ENCODE data around the gene KLHDC7B. TPM values are rescaled to one million over a fixed set of nuclear protein-coding genes. Genes with fewer than 3 reads are reported as not detected.

Gene KLHDC7B
- total and polyA plus RNA-seq, 2 of the 13 experiments (the other 11 are each of a cell fraction or from before 2014, with no cell fraction given): 0.11 TPM; not detected in 1

DNA sequence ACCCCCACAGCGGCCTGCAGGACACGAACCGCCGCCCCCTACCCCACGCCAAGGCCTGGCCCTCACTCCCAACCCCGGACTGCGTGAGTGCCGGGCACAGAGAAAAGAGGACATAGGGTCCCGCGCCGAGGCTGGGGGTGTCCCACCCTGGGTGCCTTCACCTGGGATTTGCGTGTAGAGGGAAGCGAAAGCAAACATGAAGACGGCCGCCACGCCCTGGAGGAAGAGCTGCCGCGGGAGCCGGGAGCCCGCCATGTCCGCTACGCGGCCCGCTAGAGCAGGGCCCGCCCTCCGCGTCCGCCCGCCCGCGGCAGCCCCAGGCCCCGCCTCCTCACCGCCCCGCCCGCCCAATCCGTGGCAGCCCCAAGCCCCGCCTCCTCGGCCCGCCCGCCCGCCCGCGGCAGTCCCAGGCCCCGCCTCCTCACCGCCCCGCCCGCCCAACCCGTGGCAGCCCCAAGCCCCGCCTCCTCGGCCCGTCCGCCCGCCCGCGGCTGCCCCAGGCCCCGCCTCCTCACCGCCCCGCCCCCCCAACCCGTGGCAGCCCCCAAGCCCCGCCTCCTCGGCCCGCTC lies 38.2 kb upstream of the KLHDC7B start, which contains the start of gene LMF2 (continued):
- TF ChIP-seq, protein P1, sequence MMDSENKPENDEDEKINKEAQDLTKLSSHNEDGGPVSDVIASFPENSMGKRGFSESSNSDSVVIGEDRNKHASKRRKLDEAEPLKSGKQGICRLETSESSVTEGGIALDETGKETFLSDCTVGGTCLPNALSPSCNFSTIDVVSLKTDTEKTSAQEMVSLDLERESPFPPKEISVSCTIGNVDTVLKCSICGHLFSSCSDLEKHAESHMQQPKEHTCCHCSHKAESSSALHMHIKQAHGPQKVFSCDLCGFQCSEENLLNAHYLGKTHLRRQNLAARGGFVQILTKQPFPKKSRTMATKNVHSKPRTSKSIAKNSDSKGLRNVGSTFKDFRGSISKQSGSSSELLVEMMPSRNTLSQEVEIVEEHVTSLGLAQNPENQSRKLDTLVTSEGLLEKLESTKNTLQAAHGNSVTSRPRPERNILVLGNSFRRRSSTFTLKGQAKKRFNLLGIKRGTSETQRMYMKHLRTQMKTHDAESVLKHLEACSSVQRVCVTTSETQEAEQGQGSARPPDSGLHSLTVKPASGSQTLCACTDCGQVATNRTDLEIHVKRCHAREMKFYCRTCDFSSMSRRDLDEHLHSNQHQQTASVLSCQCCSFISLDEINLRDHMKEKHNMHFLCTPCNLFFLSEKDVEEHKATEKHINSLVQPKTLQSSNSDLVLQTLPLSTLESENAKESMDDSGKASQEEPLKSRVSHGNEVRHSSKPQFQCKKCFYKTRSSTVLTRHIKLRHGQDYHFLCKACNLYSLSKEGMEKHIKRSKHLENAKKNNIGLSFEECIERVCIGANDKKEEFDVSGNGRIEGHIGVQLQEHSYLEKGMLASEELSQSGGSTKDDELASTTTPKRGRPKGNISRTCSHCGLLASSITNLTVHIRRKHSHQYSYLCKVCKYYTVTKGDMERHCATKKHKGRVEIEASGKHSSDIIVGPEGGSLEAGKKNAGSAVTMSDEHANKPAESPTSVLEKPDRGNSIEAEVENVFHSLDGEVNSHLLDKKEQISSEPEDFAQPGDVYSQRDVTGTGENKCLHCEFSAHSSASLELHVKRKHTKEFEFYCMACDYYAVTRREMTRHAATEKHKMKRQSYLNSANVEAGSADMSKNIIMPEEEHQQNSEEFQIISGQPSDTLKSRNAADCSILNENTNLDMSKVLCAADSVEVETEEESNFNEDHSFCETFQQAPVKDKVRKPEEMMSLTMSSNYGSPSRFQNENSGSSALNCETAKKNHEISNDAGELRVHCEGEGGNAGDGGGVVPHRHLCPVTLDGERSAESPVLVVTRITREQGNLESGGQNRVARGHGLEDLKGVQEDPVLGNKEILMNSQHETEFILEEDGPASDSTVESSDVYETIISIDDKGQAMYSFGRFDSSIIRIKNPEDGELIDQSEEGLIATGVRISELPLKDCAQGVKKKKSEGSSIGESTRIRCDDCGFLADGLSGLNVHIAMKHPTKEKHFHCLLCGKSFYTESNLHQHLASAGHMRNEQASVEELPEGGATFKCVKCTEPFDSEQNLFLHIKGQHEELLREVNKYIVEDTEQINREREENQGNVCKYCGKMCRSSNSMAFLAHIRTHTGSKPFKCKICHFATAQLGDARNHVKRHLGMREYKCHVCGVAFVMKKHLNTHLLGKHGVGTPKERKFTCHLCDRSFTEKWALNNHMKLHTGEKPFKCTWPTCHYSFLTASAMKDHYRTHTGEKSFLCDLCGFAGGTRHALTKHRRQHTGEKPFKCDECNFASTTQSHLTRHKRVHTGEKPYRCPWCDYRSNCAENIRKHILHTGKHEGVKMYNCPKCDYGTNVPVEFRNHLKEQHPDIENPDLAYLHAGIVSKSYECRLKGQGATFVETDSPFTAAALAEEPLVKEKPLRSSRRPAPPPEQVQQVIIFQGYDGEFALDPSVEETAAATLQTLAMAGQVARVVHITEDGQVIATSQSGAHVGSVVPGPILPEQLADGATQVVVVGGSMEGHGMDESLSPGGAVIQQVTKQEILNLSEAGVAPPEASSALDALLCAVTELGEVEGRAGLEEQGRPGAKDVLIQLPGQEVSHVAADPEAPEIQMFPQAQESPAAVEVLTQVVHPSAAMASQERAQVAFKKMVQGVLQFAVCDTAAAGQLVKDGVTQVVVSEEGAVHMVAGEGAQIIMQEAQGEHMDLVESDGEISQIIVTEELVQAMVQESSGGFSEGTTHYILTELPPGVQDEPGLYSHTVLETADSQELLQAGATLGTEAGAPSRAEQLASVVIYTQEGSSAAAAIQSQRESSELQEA (CRISPR knock-in tag; IDR thresholded peaks at IDR 0.05; ENCODE audit: not compliant biosample characterization): no peak
- TF ChIP-seq, protein P2, sequence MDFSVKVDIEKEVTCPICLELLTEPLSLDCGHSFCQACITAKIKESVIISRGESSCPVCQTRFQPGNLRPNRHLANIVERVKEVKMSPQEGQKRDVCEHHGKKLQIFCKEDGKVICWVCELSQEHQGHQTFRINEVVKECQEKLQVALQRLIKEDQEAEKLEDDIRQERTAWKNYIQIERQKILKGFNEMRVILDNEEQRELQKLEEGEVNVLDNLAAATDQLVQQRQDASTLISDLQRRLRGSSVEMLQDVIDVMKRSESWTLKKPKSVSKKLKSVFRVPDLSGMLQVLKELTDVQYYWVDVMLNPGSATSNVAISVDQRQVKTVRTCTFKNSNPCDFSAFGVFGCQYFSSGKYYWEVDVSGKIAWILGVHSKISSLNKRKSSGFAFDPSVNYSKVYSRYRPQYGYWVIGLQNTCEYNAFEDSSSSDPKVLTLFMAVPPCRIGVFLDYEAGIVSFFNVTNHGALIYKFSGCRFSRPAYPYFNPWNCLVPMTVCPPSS (IDR thresholded peaks at IDR 0.05): no peak
- TF ChIP-seq TAF1 (CRISPR knock-in tag; IDR thresholded peaks at IDR 0.05): peak; percentile 48
- no peak for TF ChIP-seq IKZF1 (IDR thresholded peaks at IDR 0.05)
- TF ChIP-seq, protein P3, sequence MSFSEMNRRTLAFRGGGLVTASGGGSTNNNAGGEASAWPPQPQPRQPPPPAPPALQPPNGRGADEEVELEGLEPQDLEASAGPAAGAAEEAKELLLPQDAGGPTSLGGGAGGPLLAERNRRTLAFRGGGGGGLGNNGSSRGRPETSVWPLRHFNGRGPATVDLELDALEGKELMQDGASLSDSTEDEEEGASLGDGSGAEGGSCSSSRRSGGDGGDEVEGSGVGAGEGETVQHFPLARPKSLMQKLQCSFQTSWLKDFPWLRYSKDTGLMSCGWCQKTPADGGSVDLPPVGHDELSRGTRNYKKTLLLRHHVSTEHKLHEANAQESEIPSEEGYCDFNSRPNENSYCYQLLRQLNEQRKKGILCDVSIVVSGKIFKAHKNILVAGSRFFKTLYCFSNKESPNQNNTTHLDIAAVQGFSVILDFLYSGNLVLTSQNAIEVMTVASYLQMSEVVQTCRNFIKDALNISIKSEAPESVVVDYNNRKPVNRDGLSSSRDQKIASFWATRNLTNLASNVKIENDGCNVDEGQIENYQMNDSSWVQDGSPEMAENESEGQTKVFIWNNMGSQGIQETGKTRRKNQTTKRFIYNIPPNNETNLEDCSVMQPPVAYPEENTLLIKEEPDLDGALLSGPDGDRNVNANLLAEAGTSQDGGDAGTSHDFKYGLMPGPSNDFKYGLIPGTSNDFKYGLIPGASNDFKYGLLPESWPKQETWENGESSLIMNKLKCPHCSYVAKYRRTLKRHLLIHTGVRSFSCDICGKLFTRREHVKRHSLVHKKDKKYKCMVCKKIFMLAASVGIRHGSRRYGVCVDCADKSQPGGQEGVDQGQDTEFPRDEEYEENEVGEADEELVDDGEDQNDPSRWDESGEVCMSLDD (CRISPR knock-in tag; IDR thresholded peaks at IDR 0.05; ENCODE audit: borderline replicate concordance): 0 out of 2 replicates have a peak, but pooled peaks have one; percentile 36
- TF ChIP-seq, protein P4, sequence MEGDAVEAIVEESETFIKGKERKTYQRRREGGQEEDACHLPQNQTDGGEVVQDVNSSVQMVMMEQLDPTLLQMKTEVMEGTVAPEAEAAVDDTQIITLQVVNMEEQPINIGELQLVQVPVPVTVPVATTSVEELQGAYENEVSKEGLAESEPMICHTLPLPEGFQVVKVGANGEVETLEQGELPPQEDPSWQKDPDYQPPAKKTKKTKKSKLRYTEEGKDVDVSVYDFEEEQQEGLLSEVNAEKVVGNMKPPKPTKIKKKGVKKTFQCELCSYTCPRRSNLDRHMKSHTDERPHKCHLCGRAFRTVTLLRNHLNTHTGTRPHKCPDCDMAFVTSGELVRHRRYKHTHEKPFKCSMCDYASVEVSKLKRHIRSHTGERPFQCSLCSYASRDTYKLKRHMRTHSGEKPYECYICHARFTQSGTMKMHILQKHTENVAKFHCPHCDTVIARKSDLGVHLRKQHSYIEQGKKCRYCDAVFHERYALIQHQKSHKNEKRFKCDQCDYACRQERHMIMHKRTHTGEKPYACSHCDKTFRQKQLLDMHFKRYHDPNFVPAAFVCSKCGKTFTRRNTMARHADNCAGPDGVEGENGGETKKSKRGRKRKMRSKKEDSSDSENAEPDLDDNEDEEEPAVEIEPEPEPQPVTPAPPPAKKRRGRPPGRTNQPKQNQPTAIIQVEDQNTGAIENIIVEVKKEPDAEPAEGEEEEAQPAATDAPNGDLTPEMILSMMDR (CRISPR knock-in tag; IDR thresholded peaks at IDR 0.05): peak; percentile 10; the same call in 1 of the 2 replicates
- no peak for TF ChIP-seq ZNF350 (CRISPR knock-in tag; IDR thresholded peaks at IDR 0.05; ENCODE audit: borderline replicate concordance, low read depth)
- no peak for TF ChIP-seq MEIS2 (CRISPR knock-in tag; IDR thresholded peaks at IDR 0.05)
- TF ChIP-seq MAFG (CRISPR knock-in tag; IDR thresholded peaks at IDR 0.05): no peak
